Measurements from ENCODE around the gene ELP5. TPM values are rescaled to one million over a fixed set of nuclear protein-coding genes. Genes with fewer than 3 reads are reported as not detected.

The ELP5 gene
- total and polyA plus RNA-seq, 2 donors (not counting 3 experiments of a cell fraction or from before 2014, with no cell fraction given): 44.4 to 54.7 TPM

DNA sequence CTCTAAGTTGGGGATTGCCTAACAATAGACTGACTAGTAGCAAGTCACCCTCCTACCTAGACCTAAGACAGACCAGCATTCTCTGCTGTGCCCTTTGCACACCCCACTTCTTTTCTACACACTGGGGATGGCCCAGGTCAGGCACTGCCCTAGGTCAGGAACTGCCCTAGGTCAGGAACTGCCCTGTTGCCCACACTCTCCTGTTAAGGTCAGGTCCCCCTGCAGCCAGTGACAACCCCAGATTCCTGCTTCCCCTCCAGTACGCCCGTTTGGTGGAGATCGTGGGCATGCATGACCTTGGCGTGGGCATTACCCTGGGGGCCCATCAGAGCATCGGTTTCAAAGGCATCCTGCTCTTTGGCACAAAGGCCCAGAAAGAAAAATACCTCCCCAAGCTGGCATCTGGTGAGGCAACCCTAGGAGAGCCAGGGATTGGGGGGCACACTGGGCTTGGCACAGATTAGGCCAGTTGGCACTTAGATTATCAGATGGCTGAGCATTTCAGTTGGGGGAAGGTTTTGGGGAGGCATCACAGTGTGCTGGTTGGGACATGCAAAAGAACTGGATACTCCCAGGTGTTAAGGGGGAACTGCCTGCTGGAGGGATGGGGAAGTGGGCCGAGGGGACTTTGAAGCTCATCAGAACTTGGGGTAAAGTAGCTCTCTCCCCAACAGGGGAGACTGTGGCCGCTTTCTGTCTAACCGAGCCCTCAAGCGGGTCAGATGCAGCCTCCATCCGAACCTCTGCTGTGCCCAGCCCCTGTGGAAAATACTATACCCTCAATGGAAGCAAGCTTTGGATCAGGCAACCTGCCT is 30.5 kb upstream of the ELP5 start:
- dilution Hi-C loops (cut with MboI; ENCODE audit: extremely low pct_ligation_motif_present, low sequenced_read_pairs): no loop called here
- H3K4me1 ChIP-seq (ENCODE audit: control insufficient read depth, extremely low read depth, insufficient read depth, low read length): peaks cover 16% of the 10 kb centered on the region
- H3K27me3 ChIP-seq (ENCODE audit: control insufficient read depth in 2 of 2, insufficient read depth in 2 of 2, low read length in 2 of 2): no peaks in the 10 kb centered on the region
- no peak overlapping the region for H3K4me3 ChIP-seq (replicated peaks in 1 of 3; ENCODE audit: insufficient read depth in 1 of 3, low read depth in 1 of 3, low read length in 3 of 3)
- no peaks in the 10 kb centered on the region for H3K9me1 ChIP-seq (replicated peaks; ENCODE audit: control insufficient read depth, extremely low read depth, insufficient read depth, low read length)
- no peak overlapping the region for H3K27ac ChIP-seq (ENCODE audit: insufficient read depth, low read depth, low read length)
- H3K4me2 ChIP-seq (ENCODE audit: insufficient read depth, low read length): no peak overlapping the region
- ChIA-PET POLR2A (interaction anchor here (1.3 kb wide), 1 partner anchor 176 kb away, joined by 3 read pairs; no protein-coding TSS in a partner anchor), CTCF (interaction anchor here (0.7 to 4.5 kb wide), 18 partner anchors 12 to 176 kb away, joined by 3 to 94 read pairs (median 4); partner anchors contain the start of genes DVL2, GABARAP, GPS2 and PHF23)
- no peaks in the 10 kb centered on the region for H4K20me1 ChIP-seq (replicated peaks; ENCODE audit: control insufficient read depth, extremely low read depth, insufficient read depth, low read length)
- H3K36me3 ChIP-seq (ENCODE audit: control insufficient read depth in 2 of 2, extremely low read depth in 1 of 2, insufficient read depth in 2 of 2, low read length in 2 of 2): peaks cover 18 to 31% of the 10 kb centered on the region in 2 experiments
- H3K9me3 ChIP-seq (replicated peaks; ENCODE audit: control insufficient read depth, insufficient read depth, low read length): no peaks in the 10 kb centered on the region
- DNase-seq (ENCODE audit: low read depth, low spot score) (no peak), FAIRE-seq (no peak)
- intact Hi-C loops (cut with micrococcal nuclease): loop anchor here (1.0 to 2.0 kb wide), 3 partner anchors 13 to 75 kb away; partner anchors contain the start of gene DVL2
- BruUV-seq (replicated peaks): no TSS peak
- no peak overlapping the region for H3K9ac ChIP-seq (replicated peaks; ENCODE audit: extremely low read depth, insufficient read depth, low read length)
- TF ChIP-seq POLR2A (IDR thresholded peaks at IDR 0.05; ENCODE audit: low read depth, low read length) (peak; percentile 4), MYC (IDR thresholded peaks at IDR 0.05; ENCODE audit: low read depth, low read length) (no peak), GATA2 (IDR thresholded peaks at IDR 0.05; ENCODE audit: insufficient read depth, insufficient read length, low read depth, low read length) (no peak), FOS (IDR thresholded peaks at IDR 0.05; ENCODE audit: borderline replicate concordance, insufficient read depth, low read length) (no peak), EZH2 (IDR thresholded peaks at IDR 0.05; ENCODE audit: borderline replicate concordance, low read depth, low read length, severe bottlenecking) (no peak), POLR2AphosphoS5 (IDR thresholded peaks at IDR 0.05; ENCODE audit: insufficient read depth, low read depth, low read length) (peak; percentile 8), JUN (IDR thresholded peaks at IDR 0.05; ENCODE audit: borderline replicate concordance, insufficient read depth, insufficient read length, low read depth) (no peak)
- TF ChIP-seq, protein P1, sequence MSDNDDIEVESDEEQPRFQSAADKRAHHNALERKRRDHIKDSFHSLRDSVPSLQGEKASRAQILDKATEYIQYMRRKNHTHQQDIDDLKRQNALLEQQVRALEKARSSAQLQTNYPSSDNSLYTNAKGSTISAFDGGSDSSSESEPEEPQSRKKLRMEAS (IDR thresholded peaks at IDR 0.05; ENCODE audit: insufficient read depth, insufficient read length): no peak
- TF ChIP-seq, protein P2, sequence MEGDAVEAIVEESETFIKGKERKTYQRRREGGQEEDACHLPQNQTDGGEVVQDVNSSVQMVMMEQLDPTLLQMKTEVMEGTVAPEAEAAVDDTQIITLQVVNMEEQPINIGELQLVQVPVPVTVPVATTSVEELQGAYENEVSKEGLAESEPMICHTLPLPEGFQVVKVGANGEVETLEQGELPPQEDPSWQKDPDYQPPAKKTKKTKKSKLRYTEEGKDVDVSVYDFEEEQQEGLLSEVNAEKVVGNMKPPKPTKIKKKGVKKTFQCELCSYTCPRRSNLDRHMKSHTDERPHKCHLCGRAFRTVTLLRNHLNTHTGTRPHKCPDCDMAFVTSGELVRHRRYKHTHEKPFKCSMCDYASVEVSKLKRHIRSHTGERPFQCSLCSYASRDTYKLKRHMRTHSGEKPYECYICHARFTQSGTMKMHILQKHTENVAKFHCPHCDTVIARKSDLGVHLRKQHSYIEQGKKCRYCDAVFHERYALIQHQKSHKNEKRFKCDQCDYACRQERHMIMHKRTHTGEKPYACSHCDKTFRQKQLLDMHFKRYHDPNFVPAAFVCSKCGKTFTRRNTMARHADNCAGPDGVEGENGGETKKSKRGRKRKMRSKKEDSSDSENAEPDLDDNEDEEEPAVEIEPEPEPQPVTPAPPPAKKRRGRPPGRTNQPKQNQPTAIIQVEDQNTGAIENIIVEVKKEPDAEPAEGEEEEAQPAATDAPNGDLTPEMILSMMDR (IDR thresholded peaks at IDR 0.05; ENCODE audit: extremely low read depth in 1 of 2, insufficient read depth in 1 of 2, low read depth in 1 of 2, low read length in 2 of 2): no peak
- no peak overlapping the region for H2AFZ ChIP-seq (ENCODE audit: low read depth, low read length)
- H3K79me2 ChIP-seq (ENCODE audit: control insufficient read depth, insufficient read depth, low read length): peaks cover 7% of the 10 kb centered on the region
